Stimulated activated CD4-positive, alpha-beta T cell treated with anti-CD3 and anti-CD28 coated beads, Interleukin-1b, Interleukin-23, amount 100 ng/mL, for 48 hours (primary cell): Measurements from ENCODE around the gene PRR36.
"Not testable (repeated sequence)": the region's sequence is repeated elsewhere in the genome, so short reads cannot be mapped to it uniquely, and the experiment has no call there.

ENCODE experiments used
- DNase-seq: peaks from one replicate; pipeline ENCODE4 v3.0.0-alpha.2; 2020

PRR36 gene

DNA sequence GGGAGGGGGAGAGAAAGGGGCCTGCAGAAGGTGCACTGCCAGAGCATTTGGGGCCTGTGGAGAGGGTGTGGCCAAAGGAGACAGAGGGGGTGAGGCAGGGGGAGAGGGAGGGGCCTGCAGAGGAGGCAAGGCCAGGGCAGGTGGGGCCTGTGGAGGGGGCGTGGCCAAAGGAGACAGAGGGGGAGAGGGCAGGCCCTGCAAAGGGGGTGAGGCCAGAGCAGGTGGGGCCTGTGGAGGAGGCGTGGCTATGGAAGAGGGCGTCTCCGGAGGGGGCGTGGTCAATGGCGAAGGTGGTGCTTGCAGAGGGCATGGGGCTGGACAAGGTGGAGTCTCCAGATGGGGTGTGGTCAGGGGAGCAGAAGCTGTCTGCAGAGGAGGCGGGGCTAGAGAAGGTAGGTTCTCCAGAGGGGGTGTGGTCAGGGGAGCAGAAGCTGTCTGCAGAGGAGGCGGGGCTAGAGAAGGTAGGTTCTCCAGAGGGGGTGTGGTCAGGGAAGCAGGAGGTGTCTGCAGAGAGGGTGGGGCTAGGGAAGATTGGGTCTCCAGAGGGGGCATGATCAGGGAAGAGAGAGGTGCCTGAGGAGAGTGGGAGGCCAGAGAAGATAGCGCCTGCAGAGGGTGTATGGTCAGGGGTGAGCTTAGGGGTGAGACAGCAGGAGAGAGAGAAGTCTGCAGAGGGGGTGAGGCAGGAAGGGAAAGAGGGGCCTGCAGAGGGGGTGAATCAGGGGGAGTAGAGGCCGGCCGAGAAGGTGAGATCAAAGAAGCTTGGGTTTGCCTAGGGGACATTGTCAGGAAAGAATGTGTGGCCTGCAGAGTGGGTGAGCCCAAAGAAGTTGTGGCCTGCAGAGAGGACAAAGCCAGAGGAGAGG lies 3.4 kb downstream of the PRR36 start:
- peak; percentile 85 for DNase-seq

DNA sequence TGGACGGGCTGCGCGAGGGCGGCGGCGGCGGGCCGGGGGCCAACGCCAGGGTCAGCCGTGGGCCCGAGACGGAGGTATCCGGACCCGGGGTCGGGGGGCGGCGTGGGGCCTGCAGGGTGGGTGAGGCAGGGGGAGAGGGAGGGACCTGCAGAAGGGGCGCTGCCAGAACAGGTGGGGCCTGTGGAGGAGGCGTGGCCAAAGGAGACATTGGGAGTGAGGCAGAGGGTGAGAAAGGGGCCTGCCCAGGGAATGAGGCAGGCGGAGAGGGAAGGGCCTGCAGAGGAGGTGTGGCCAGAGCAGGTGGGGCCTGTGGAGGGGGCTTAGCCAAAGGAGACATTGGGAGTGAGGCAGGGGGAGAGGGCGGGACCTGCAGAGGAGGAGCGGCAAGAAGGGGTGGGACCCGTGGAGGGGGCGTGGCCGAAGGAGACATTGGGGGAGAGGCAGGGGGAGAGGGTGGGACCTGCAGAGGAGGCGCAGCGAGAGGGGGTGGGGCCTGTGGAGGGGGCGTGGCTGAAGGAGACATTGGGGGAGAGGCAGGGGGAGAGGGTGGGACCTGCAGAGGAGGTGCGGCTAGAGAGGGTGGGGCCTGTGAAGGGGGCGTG lies 4.2 kb downstream of the PRR36 start:
- peak; percentile 77 for DNase-seq

DNA sequence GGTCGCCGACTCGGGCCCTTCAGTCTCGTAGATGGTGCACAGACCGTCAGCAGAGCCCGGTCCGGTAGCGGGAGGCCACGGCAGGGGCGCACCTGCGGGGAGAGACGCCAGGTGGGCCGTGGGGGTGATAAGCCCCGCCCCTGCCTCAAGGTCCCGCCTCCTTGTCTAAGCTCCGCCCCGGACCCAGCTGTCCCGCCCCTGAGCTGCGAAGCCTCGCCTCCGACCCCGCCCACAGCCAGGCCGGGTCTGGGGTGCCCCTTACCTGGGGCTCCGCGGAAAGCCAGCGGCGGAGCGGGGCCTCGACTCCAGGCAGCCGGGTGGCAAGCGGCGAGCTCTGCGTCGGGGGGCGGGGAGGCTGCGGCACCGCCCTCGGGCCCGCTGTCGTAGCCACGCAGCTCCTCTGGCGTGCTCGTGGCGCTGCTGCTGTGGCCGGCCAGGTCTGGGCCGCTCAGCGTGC lies 4.7 kb downstream of the PRR36 start:
- peak; percentile 81 for DNase-seq

DNA sequence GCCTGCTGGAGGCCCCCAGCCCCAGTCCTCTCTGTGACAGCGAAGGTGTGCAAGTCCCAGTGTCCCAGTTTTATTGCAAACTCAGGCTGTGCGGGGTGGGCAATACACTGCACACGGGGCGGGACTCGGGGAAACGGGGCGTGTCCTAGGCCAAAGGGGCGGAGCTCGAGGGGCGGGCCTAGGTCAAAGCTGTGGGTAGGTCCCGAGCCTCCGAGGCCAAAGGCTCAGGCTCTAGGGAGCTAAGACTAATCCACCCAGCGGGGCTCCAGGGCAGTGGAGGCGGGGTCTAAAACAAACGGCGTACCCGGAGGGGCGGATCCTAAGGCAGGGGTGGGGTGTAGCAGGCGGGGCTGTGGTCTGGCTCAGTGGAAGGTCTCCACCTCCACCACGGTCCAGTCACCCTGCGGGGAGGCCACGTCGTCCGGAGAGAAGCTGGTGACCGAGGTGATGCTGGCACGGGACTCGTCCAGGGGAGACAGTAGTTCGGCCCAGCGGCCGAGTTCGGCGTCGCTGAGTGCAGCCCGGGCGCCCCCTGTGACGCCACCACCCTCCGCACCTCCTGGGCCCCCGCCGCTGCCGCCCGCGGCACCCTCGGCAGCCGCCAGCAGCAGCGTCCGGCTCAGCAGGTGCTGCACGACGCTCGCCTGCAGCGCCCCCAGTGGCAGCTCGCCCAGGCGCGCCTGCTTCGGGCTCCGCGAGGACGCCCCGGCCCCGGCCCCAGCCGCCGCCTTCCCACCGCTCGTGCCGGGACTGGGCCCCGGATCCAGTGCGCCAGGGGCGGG lies 5.3 kb downstream of the PRR36 start:
- DNase-seq: peak; percentile 81

DNA sequence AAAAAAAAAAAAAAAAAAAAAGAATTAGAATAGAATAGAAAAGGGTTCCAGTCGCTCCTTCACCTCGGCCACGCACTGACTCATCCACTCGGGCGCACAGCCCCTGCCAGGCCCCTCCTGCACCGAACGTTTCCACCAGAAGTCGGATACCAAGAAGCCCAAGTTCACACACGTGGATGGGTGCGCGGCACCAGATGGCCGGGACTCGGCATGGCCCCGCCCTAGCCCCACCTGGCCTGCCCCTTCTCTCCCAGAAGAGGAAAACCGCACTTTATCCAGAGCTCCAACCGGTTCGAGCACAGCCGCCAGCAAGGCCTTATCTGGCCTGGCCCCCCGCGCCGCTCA lies 5.9 kb downstream of the PRR36 start:
- no peak for DNase-seq

DNA sequence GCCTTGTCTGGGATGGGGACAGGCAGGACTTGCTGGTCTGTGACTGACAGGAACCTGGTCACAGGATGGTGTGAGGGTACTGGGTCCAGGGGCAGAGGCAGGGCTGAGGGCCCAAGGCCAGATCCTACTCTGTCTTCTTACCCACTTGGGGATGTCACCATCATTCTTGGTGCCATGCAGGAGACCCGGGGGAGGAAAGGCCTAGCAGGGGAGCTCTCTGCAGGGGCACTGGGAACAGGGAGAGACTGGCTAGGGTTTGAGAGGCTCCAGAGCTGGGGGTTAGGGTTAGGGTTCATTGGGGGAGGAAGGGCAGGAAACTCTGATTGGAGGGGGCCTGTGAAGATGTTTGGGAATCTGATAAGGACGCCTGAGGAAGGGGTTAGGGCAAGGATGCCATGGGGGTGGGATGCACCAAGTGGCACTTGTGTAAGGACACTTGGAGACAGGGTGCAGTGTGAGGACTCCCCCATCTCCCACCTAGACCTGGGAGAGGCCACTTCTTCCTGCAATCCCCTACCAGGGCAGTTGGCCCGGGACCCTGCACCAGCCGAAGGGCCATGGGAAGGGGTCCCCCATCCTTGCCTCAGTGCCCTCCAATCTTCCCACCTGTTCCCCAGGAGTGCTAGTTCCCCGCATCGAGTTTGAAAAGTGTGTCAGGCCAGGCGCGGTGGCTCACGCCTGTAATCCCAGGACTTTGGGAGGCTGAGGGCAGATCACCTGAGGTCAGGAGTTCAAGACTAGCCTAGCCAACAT lies 6.9 kb downstream of the PRR36 start:
- no peak for DNase-seq

DNA sequence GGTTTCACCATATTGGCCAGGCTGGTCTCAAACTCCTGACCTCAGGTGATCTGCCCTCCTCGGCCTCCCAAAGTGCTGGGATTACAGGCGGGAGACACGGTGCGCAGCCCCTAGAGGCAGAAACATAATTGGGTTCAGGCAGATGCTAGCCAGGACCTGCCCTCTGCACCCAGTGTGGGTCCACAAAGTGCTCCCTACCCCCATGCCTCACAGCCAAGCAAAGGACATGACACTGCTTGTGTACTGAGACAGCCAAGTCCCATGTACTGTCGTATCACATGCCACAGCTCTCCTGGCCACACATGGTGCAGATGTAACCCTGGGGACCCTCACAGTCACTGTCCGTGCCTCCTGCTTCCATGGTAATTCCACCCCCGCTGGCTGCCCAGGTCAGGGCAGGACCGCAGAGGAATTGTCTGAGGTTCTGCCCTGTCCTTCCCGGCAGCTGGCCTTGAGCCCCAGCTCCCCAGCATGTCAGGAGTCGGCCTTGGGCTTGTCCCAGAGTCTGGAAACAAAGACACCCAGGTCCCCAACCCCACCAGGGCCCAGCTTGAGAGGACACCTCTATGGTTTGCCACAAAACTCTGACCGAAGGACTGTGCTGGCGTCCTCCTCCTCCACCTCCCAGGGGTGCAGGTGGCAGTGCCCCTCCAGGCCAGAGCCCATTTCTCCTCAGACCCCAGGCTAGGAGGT lies 7.6 kb downstream of the PRR36 start:
- no peak for DNase-seq

DNA sequence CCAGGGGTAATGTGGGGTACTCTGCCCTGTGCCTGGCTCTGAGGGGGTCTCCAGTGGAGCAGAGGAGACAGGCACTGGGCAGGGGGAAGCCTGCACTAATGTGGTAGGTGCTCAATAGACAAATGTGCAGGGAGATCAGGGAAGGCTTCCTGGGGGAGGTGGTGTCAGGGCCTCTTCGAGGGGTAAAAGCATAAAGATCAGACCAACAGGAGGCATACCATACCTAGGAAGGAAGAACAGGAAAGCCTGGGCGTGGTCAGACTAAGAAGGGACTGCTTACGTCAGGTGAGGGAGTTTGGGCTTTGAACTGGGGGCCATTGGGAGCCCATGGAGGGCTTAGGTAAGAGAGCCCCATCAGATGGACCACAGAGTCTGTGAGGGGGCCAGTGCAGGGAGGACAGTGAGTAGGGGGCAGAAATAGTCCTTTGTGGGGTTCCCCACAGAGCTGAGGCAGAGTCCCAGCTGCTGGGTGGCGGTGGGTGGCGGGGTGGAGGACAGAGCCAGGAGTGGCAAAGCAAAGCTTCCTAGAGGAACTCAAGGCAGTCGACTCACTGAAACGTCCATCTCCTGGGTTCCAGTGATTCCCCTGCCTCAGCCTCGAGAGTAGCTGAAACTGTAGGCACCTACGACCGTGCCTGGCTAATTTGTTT lies 8.8 kb downstream of the PRR36 start:
- no peak for DNase-seq

DNA sequence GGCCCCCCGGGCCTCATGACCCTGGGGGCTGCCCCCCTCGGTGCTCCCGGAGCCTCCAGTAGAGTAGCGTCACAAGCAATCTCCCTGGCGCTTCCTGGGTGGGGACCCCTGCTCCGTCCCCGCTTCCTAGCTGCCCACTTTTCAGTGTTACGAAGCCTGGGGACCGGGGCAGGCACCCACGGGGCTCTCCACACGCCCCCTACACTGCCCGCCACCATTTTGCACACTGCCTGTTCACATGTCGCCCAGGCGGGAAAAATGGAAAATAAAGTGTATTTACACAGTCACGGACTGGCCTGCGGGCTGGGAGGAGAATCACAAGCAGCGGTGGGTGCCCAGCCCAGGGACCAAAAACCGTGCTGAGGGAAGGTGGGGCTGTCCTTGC lies 9.5 kb downstream of the PRR36 start:
- no peak for DNase-seq

DNA sequence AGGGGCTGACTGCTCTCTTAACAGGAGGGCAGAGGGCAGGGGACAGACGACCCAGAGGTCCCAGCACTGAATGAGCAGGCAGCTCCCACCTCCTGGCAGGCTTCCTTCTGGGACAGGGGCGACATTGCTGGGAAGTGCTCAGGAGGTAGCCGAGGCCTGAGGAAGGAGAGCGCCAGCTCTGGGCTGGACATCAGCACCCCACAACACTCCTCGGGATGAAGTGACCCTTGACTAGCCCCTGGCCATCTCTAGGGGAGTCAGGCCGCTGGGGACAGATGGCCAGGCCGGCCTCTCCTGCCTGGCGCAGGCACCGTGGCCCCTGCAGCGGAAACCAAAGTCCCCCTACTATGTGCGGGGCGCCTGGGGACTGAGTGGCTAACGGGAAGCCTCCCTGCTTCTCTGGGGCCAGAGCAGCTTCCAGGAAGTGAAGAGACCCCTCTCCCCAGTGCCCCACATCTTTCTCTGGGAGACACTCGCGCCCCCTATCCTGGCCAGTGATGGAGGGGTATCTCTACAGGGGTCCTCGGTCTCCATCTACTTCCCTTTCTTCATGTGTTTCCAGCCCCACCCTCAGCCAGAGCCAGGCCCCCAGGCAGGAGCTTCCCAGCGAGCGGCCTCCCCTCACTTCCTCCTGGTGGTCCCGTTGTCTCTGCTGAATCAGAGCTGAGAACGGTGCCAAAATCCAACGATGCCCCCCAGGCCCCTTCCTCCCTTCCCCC lies 10.1 kb downstream of the PRR36 start:
- DNase-seq: no peak

DNA sequence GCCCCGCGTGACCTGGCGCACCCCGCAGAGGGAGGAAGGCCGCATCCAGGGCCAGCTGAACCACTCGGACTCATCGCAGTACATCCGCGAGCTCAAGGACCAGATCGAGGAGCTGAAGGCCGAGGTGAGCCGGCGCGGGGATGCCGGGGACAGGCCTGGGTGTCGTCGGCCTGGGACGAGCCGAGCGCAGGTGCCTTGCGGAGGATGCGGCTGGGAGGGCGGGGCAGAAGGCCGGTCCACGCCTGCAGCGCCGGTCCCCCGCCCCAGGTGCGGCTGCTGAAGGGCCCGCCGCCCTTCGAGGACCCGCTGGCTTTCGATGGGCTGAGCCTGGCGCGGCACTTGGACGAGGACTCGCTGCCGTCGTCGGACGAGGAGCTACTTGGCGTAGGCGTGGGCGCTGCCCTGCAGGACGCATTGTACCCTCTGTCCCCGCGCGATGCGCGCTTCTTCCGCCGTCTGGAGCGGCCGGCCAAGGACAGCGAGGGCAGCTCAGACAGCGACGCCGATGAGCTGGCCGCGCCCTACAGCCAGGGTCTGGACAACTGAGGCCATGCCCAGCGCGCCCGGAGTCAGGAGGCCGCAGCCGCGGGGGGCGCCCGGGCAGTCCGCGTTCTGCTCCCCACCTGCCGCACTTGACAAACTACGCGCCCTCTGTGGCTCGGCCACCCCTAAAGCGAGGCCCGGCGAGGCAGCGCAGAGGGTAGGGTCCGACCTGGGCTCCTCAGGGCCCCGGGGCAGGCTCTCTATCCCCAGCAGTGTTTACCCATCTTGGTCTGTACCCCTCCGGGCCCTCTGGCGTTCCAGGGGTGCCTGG lies 10.8 kb downstream of the PRR36 start:
- DNase-seq: no peak

DNA sequence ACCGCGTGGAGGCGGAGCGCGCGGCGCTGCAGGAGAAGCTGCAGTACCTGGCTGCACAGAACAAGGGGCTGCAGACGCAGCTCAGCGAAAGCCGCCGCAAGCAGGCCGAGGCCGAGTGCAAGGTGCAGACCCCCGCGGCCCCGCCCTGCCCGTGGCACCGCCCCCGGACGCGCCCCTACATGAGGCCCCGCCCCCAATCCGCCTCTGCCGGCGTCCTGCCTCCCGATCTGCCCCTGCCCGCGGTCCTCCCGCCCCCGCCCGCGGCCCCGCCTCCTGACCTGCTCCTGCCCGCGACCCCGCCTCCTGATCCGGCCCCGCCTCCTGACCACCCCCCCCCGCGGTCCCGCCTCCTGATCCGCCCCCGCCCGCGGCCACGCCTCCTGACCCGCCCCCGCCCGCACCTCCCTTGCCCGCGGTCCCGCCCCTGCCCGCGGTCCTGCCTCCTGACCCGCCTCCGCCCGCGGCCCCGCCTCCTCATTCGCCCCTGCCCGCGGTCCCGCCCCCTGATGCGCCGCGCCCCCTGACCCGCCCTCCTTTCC lies 11.7 kb downstream of the PRR36 start:
- DNase-seq: peak; percentile 73

DNA sequence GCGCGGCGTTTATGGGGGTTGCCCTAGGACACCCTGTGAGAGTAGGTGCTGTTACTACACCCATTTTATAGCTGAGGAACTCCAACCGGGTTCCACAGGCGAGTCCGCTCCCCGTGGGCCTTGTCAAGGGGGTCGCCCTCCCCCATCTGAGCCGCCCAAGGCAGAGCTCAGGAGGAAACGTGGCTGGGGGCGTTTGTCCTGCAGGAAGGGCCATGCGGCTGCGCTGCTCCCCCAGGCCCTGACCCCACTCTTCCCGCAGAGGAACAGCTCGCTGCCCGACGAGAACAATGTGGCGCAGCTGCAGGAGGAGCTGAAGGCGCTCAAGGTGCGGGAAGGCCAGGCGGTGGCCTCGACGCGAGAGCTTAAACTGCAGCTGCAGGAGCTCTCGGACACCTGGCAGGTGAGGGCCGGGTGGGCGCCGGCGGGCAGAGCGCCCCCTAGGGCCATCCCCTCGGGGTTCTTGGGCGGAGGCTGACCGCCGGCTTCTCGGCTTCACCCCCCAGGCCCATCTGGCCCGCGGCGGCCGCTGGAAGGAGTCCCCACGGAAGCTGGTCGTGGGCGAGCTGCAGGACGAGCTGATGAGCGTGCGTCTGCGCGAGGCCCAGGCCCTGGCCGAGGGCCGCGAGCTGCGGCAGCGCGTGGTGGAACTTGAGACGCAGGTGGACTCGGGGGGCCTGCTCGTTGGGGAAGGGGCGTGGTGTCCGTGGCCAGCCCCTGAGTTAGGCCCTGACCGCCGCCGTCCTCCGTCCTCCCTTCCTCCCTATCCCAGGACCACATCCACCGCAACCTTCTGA lies 12.4 kb downstream of the PRR36 start:
- DNase-seq: no peak

DNA sequence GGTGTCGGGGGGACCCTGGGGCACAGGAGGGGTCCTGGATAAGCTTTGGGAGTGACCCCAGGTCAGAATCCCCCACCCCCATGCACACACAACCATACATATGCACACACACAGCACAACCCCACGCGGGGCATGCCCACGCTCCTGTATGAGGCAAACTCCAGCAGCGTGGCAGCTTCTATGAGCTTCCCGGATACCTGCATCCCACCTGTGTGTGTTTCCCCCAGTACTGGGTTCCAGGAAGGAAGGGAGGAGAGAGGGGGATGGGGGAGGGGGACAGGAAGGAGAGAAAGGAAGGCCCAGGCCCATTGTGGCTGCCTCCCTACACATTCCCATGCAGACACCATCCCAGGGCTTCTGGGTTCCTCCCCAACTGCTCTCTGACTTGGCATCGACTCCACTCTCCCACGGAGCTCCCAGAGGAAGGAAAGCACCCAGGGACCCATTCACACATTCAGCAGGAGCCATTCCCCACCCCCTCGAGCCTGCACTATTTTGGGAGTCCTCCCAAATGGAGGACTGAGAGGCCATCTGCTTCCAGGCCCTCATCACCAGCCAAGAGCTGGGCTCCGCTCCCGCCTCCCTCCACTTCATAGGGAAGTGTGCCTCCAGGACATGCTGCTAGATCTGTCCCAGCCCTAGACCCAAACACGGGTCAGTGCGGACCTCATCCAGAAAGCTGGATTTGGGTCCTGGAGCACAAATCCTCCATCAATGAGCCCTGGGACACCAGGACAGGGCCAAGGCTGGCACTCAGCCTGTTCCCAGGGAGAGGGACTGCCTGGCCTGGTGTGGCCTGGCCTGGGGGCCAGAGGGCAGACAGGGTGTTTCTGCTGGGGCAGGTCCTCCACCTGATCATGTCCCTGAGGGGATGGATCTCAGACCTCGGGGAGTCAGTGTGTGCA lies 13.2 kb downstream of the PRR36 start:
- no peak for DNase-seq

DNA sequence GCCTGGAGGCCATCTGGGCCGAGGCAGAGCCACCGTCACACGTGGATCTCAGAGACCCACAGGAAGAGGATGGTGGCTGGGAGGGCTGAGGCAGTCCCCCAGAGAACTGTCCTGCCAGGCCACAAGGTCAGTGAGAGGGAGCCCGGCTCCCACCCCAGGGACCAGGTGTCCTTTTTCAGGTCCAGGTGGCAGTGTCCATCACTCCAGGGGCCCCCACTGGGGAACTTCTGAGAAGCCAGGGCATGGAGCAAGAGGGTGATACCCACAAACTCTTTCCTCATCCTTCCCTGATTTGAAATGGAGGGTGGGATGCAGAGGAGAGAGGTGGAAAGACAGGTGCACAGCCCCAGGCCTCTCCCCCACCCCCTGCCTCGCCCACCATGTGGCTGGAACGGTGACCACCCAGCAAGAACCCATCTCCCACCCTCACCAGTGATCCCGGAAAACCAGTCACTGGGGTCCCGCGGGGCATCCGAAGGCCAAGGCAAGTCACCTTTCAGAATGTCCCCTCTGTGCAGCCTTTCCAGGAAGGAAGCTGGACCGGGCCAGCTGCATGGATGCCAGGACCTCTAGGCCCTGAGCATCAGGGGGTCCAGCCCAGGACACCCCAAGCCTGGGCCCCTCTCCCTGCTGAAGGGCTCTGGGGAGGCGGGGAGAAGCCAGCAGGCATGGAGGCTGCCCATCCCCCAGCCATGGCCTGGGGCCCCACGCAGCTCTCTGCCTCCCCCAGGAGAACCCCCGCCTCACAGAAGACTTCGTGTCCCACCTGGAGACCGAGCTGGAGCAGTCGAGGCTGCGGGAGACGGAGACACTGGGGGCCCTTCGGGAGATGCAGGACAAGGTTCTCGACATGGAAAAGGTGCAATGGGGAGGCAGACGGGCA lies 14.1 kb downstream of the PRR36 start:
- DNase-seq: no peak

DNA sequence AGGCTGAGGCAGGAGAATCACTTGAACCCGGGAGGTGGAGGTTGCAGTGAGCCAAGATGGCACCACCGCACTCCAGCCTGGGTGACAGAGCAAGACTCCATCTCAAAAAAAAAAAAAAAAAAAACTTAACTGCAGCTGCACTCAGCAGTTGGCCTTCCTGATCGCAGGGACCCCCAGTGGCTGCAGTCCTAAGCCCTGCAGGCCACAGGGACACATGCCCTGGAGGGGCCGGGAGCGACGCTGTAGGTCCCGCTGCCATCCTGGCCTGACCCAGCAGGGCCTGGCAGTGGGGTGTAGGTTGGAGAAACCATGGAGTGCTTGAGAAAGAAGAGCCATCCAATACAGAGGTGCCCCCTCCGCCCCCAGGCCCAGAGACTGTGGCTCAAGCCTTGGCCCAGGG lies 15.1 kb downstream of the PRR36 start:
- DNase-seq: not testable (repeated sequence)
